ES-I3 (cell line): ENCODE measurements around the gene PDGFB.

Source experiments
- H3K36me3 ChIP-seq: 2 replicates; pipeline ENCODE4 v1.6.1; 2013; ENCODE audit warnings: mild to moderate bottlenecking, low read length, control low read depth, moderate library complexity; ENCODE audit not compliant: insufficient read depth
- H3K4me1 ChIP-seq: 2 replicates; pipeline ENCODE4 v1.6.1; 2013; ENCODE audit warnings: mild to moderate bottlenecking, control low read depth, low read length; ENCODE audit not compliant: insufficient read depth
- H3K9ac ChIP-seq: 2 replicates; pipeline ENCODE4 v1.6.1; 2013; ENCODE audit warnings: low read depth, mild to moderate bottlenecking, low read length, moderate library complexity
- H3K9me3 ChIP-seq: 2 replicates; pipeline ENCODE4 v1.6.1; 2013; ENCODE audit warnings: mild to moderate bottlenecking, low read length, moderate library complexity; ENCODE audit not compliant: control insufficient read depth, insufficient read depth

PDGFB gene

GRCh38 chr22:39236321-39237317 lies 8.2 kb downstream of the PDGFB start:
- Histone ChIP-seq H3K4me1 (peaks cover 41% of the 10 kb centered on the region), H3K36me3 (no peaks in the 10 kb centered on the region; the same call in 1 of the 2 replicates), H3K9me3 (no peaks in the 10 kb centered on the region), H3K9ac (no peak overlapping the region)

- Histone ChIP-seq H3K9ac (no peak overlapping the region), H3K9me3 (no peaks in the 10 kb centered on the region), H3K36me3 (peaks cover 5% of the 10 kb centered on the region), H3K4me1 (peaks cover 39% of the 10 kb centered on the region)
Measured at GRCh38 chr22:39234867-39235687, 9.7 kb downstream of the PDGFB start.

- H3K4me1 ChIP-seq, result peaks cover 42% of the 10 kb centered on the region
- H3K9me3 ChIP-seq, result no peaks in the 10 kb centered on the region
- peaks cover 5% of the 10 kb centered on the region for H3K36me3 ChIP-seq
- no peak overlapping the region for H3K9ac ChIP-seq
Measured at GRCh38 chr22:39234472-39234787, 10.4 kb downstream of the PDGFB start.

- peaks cover 5% of the 10 kb centered on the region for H3K36me3 ChIP-seq
- no peaks in the 10 kb centered on the region for H3K9me3 ChIP-seq
- H3K4me1 ChIP-seq, result peaks cover 45% of the 10 kb centered on the region
- H3K9ac ChIP-seq, result no peak overlapping the region
Measured at GRCh38 chr22:39233710-39234471, 10.9 kb downstream of the PDGFB start.

GRCh38 chr22:39232806-39233709 lies 11.7 kb downstream of the PDGFB start:
- Histone ChIP-seq H3K9ac (no peak overlapping the region), H3K4me1 (peaks cover 45% of the 10 kb centered on the region), H3K36me3 (peaks cover 7% of the 10 kb centered on the region), H3K9me3 (no peaks in the 10 kb centered on the region)

- Histone ChIP-seq H3K4me1 (peaks cover 45% of the 10 kb centered on the region), H3K9me3 (no peaks in the 10 kb centered on the region), H3K9ac (no peak overlapping the region), H3K36me3 (peaks cover 10% of the 10 kb centered on the region)
Measured at GRCh38 chr22:39232246-39232645, 12.5 kb downstream of the PDGFB start.

GRCh38 chr22:39231197-39231950 lies 13.4 kb downstream of the PDGFB start:
- peaks cover 10% of the 10 kb centered on the region for H3K36me3 ChIP-seq
- peaks cover 40% of the 10 kb centered on the region for H3K4me1 ChIP-seq
- no peak overlapping the region for H3K9ac ChIP-seq
- H3K9me3 ChIP-seq, result no peaks in the 10 kb centered on the region

GRCh38 chr22:39230261-39231196 lies 14.3 kb downstream of the PDGFB start:
- Histone ChIP-seq H3K9ac (no peak overlapping the region), H3K9me3 (no peaks in the 10 kb centered on the region), H3K4me1 (peaks cover 31% of the 10 kb centered on the region), H3K36me3 (peaks cover 13% of the 10 kb centered on the region)

GRCh38 chr22:39229688-39230260 lies 15.0 kb downstream of the PDGFB start:
- H3K9me3 ChIP-seq, result no peaks in the 10 kb centered on the region
- peaks cover 13% of the 10 kb centered on the region for H3K36me3 ChIP-seq
- H3K4me1 ChIP-seq, result peaks cover 25% of the 10 kb centered on the region
- H3K9ac ChIP-seq, result no peak overlapping the region

GRCh38 chr22:39229075-39229474 lies 15.7 kb downstream of the PDGFB start:
- Histone ChIP-seq H3K4me1 (peaks cover 20% of the 10 kb centered on the region), H3K9me3 (no peaks in the 10 kb centered on the region), H3K36me3 (peaks cover 13% of the 10 kb centered on the region), H3K9ac (no peak overlapping the region)

GRCh38 chr22:39227542-39228272 lies 17.1 kb downstream of the PDGFB start:
- Histone ChIP-seq H3K9me3 (no peaks in the 10 kb centered on the region), H3K36me3 (peaks cover 13% of the 10 kb centered on the region), H3K4me1 (peaks cover 14% of the 10 kb centered on the region), H3K9ac (no peak overlapping the region)
